Bronchial epithelial cell (primary cell): Measurements from ENCODE around the gene TRIM71. TPM values are rescaled to one million over a fixed set of nuclear protein-coding genes. Genes with fewer than 3 reads are reported as not detected.
"Not testable (repeated sequence)": the region's sequence is repeated elsewhere in the genome, so short reads cannot be mapped to it uniquely, and the experiment has no call there.

Experiments
- DNase-seq: peaks from one replicate; pipeline ENCODE4 v3.0.0-alpha.2; 2010; ENCODE audit warnings: low read depth
- FAIRE-seq: peaks from 2 replicates; lab custom pipeline; 2011; peaks lifted over from hg19 to GRCh38; lab: Jason Lieb, UNC
- H3K27me3 ChIP-seq: 2 replicates; pipeline ENCODE4 v1.5.1; 2011; ENCODE audit warnings: low read length; ENCODE audit not compliant: control insufficient read depth, insufficient read depth
- H3K36me3 ChIP-seq: 2 replicates; pipeline ENCODE4 v1.5.1; 2011; ENCODE audit warnings: low read length; ENCODE audit not compliant: control insufficient read depth, insufficient read depth
- H3K4me3 ChIP-seq: 2 replicates; pipeline ENCODE4 v1.5.1; 2011; ENCODE audit warnings: mild to moderate bottlenecking, low read depth, low read length, control low read depth
- total RNA-seq: library from RNA; depleted of rRNA; stranded (reverse); fragments of >200 nt; gene quantifications from 2 replicates; pipeline ENCODE4 v1.2.1, GENCODE V29; 2014
- TF ChIP-seq, protein P1 (sequence below): IDR thresholded peaks from 2 replicates; pipeline ENCODE4 v1.5.1; 2011; ENCODE audit warnings: mild to moderate bottlenecking, moderate library complexity, low read length, control low read depth, inconsistent platforms; ENCODE audit not compliant: insufficient read depth, severe bottlenecking

Gene TRIM71
- total RNA-seq, 1 donor from 2014 or later, result not detected

DNA sequence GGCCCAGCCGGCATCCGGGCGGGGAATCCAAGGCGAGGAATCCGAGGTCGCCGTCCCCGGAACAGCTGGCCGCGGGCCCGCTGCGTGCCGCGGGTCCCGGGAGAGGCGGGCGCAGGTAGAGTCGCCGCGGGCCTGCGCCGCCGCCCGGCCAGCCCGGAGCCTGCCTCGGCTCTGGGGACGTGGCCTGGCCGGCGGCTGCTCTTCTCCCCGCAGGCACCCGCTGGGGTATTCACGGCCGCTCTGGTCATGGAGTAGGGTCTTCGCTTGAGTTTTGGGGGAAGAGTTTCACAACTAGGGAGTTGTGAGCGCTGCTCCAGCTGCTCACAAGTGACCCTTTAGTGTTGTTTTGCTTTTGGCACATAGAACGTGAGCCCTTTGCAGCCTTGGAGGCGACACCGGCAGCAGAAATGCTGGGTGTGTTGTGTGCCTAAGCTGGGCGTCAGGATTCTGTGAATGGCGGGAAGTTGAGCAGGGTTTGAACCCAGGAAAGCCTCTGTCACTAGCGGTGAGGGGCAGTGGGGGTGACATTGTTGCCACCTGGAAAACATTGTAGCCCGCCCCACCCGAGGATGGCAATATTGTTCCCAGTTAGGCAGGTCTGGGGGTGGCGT lies 4.0 kb downstream of the TRIM71 start:
- no peak for DNase-seq
- no peaks in the 10 kb centered on the region for H3K36me3 ChIP-seq
- H3K27me3 ChIP-seq, result peaks cover 40% of the 10 kb centered on the region
- H3K4me3 ChIP-seq, result no peak overlapping the region
- no peak for FAIRE-seq
- TF ChIP-seq, protein P1, sequence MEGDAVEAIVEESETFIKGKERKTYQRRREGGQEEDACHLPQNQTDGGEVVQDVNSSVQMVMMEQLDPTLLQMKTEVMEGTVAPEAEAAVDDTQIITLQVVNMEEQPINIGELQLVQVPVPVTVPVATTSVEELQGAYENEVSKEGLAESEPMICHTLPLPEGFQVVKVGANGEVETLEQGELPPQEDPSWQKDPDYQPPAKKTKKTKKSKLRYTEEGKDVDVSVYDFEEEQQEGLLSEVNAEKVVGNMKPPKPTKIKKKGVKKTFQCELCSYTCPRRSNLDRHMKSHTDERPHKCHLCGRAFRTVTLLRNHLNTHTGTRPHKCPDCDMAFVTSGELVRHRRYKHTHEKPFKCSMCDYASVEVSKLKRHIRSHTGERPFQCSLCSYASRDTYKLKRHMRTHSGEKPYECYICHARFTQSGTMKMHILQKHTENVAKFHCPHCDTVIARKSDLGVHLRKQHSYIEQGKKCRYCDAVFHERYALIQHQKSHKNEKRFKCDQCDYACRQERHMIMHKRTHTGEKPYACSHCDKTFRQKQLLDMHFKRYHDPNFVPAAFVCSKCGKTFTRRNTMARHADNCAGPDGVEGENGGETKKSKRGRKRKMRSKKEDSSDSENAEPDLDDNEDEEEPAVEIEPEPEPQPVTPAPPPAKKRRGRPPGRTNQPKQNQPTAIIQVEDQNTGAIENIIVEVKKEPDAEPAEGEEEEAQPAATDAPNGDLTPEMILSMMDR, result no peak

DNA sequence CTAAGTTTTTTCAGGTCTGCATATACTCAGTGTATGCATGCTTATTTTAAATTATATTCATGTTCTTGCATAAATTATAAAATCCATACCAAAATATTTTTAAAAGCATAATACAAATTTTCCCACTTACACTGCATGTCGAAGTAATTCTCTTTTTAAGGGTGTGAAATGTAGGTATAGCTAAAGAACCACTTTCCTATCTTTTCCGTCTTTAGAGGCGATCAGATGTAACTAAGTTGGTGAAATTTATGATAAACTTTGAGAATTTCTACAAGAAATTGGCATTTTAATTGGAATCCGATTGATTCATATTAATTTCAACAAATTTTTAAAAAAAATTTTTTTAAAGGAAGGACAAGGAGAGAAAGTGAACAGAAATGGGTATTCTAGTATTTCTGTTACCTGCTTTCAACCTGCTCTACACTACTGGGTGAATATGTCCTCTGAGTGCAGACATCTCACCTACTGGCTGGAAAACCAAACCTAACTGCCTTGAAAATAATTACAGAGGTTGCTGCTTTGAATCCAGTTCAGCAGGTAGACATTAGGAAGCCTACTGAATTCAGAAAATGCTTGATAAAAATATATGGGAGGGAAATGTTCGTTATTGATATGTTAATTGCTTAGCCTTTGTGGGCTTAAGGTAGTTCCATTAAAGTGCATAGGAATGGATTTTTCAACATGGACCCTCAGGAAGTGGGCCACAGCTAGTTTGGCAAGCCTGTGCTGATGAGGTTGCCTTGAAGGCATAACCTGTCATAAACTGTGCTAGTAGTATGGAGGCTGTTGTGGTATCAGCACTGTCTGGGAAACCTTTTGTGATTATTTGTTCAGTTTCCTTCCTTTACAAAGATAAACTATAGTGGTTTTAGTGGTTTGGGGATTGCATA lies 5.1 kb downstream of the TRIM71 start:
- H3K27me3 ChIP-seq, result peaks cover 33% of the 10 kb centered on the region
- no peak for DNase-seq
- TF ChIP-seq, protein P1, result no peak
- no peak overlapping the region for H3K4me3 ChIP-seq
- no peak for FAIRE-seq
- no peaks in the 10 kb centered on the region for H3K36me3 ChIP-seq

DNA sequence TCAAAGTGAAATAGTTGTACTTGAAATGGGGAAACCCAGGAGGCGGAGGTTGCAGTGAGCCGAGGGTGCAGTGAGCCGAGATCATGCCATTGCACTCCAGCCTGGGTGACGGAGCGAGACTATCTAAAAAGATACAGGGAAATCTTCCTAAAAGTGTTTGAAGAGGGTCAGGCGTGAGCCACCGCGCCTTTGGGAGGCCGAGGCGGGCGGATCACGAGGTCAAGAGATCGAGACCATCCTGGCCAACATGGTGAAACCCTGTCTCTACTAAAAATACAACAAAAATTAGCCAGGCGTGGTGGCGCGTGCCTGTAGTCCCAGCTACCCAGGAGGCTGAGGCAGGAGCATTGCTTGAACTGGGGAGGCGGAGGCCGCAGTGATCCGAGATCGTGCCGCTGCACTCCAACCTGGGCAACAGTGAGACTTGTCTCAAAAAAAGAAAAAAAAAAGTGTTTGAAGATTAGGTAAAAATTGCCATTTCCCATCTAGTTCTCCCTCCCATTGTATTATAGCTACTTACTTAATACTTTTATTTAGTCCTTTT lies 5.9 kb downstream of the TRIM71 start:
- DNase-seq, H3K36me3 ChIP-seq, FAIRE-seq, H3K4me3 ChIP-seq: not testable (repeated sequence)
- peaks cover 29% of the 10 kb centered on the region for H3K27me3 ChIP-seq

DNA sequence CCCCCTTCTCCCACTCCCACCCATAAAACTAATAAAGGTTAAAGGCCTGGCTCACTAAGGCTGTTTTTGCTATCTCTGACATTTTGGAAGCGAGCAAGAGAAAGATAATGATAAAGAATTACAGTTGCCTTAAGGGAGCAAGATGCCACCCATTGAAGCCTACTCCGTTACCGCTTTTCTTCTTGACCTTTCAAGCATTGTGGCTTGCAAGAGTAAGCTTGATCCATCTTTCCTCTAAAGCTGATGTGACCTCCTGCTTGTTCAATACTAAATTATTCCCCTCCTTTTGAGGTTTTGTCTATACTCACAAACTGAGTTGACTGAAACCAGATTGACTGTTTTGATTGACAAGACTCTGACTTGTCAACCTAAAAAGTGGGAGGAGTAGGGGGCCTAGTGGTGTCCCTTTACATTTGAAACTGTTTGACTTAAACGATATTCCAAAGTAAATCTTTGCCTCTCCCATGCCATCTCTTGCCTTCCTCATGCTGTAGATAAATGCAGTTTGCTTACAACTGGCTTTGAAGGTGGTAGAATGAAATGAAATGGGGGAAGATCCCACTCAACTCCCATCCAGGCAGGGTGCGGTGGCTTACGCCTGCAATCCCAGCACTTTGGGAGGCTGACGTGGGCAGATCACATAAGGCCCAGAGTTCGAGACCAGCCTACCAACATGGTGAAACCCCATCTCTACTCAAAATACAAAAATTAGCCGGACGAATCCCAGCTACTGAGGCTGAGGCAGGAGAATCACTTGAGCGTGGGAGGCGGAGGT lies 8.0 kb downstream of the TRIM71 start:
- TF ChIP-seq, protein P1, result no peak
- Histone ChIP-seq H3K27me3 (peaks cover 11% of the 10 kb centered on the region), H3K36me3 (no peaks in the 10 kb centered on the region), H3K4me3 (no peak overlapping the region)
- DNase-seq (no peak), FAIRE-seq (no peak)

DNA sequence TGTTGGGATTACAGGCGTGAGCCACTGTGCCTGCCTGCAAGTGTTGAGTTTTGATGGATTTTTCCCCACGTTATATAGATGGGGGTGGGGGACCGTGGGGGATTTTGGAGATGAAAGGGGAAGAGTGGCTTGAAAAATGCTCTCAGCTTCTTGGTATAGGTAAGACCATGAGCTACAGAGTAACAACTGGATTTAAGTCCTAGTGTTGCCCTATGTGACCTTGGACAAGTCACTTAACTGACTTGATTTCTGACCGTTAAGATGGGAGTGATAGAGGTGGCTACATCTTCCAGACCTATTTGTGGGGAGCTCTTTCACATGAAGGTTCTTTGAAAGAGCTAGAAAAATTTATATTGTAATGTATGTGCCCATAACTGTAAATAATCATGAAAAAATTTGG lies 13.3 kb downstream of the TRIM71 start:
- no peak for FAIRE-seq
- Histone ChIP-seq H3K36me3 (no peaks in the 10 kb centered on the region), H3K4me3 (no peak overlapping the region), H3K27me3 (no peaks in the 10 kb centered on the region)
- no peak for DNase-seq
- TF ChIP-seq, protein P1, result no peak
